HG02840 (cell line): ENCODE results near the gene CLASP1.
"Not testable (repeated sequence)": the region's sequence is repeated elsewhere in the genome, so short reads cannot be mapped to it uniquely, and the experiment has no call there.

Experiments used
- ATAC-seq: cut with Tn5 transposase; IDR thresholded peaks from one replicate; pipeline ENCODE4 v1.9.1; 2021; ENCODE audit warnings: mild to moderate bottlenecking, moderate library complexity, moderate number of reproducible peaks; ENCODE audit not compliant: unreplicated experiment, low FRiP score

Gene CLASP1

GRCh38 chr2:121626777-121627524 is 22.3 kb downstream of the CLASP1 start:
- no peak for ATAC-seq

GRCh38 chr2:121625953-121626352 is 23.3 kb downstream of the CLASP1 start:
- ATAC-seq = no peak

- no peak for ATAC-seq
Measured at GRCh38 chr2:121617042-121617599, 32.1 kb downstream of the CLASP1 start.

- ATAC-seq = no peak
Measured at GRCh38 chr2:121613774-121614173, 35.5 kb downstream of the CLASP1 start.

GRCh38 chr2:121613152-121613551 is 36.1 kb downstream of the CLASP1 start:
- ATAC-seq = no peak

GRCh38 chr2:121611730-121612705 is 37.2 kb downstream of the CLASP1 start:
- ATAC-seq = no peak

- ATAC-seq = not testable (repeated sequence)
Measured at GRCh38 chr2:121611048-121611649, 38.1 kb downstream of the CLASP1 start.

GRCh38 chr2:121610487-121610874 is 38.8 kb downstream of the CLASP1 start:
- not testable (repeated sequence) for ATAC-seq

GRCh38 chr2:121608967-121609366 is 40.3 kb downstream of the CLASP1 start:
- ATAC-seq = no peak

GRCh38 chr2:121608367-121608766 is 40.9 kb downstream of the CLASP1 start:
- ATAC-seq = no peak

- no peak for ATAC-seq
Measured at GRCh38 chr2:121605820-121606733, 43.2 kb downstream of the CLASP1 start.

GRCh38 chr2:121603185-121603584 is 46.1 kb downstream of the CLASP1 start:
- ATAC-seq = no peak

GRCh38 chr2:121599963-121600651 is 49.2 kb downstream of the CLASP1 start:
- no peak for ATAC-seq

- no peak for ATAC-seq
Measured at GRCh38 chr2:121598087-121598486, 51.2 kb downstream of the CLASP1 start.

- peak; percentile 50 for ATAC-seq
Measured at GRCh38 chr2:121596221-121597080, 52.8 kb downstream of the CLASP1 start.

GRCh38 chr2:121595012-121595891 is 54.0 kb downstream of the CLASP1 start:
- no peak for ATAC-seq

GRCh38 chr2:121591199-121591598 is 58.1 kb downstream of the CLASP1 start:
- ATAC-seq = no peak
